T1000 (cell line): Measurements from ENCODE around the gene ZNF236.
"Not testable (repeated sequence)": the region's sequence is repeated elsewhere in the genome, so short reads cannot be mapped to it uniquely, and the experiment has no call there.

Experiments
- DNase-seq: peaks from one replicate; lab custom pipeline; 2025; ENCODE audit warnings: mixed read lengths; lab: John Stamatoyannopoulos, UW

ZNF236 gene

GRCh38 chr18:76948345-76948744, 126.0 kb downstream of the ZNF236 start:
- no peak for DNase-seq

GRCh38 chr18:76951456-76952247, 129.3 kb downstream of the ZNF236 start:
- no peak for DNase-seq

- no peak for DNase-seq
Observed at GRCh38 chr18:76952747-76953146, 130.4 kb downstream of the ZNF236 start.

- DNase-seq: no peak
Observed at GRCh38 chr18:76953156-76953555, 130.8 kb downstream of the ZNF236 start.

- no peak for DNase-seq
Observed at GRCh38 chr18:76953583-76954233, 131.4 kb downstream of the ZNF236 start.

GRCh38 chr18:76955524-76956170, 133.3 kb downstream of the ZNF236 start:
- DNase-seq: no peak

- no peak for DNase-seq
Observed at GRCh38 chr18:76956648-76957047, 134.3 kb downstream of the ZNF236 start.

- DNase-seq: no peak
Observed at GRCh38 chr18:76957384-76958355, 135.3 kb downstream of the ZNF236 start.

- no peak for DNase-seq
Observed at GRCh38 chr18:76958692-76959341, 136.5 kb downstream of the ZNF236 start.

GRCh38 chr18:76959605-76960004, 137.2 kb downstream of the ZNF236 start:
- no peak for DNase-seq

GRCh38 chr18:76960528-76961035, 138.2 kb downstream of the ZNF236 start:
- no peak for DNase-seq

- DNase-seq: no peak
Observed at GRCh38 chr18:76962851-76963250, 140.5 kb downstream of the ZNF236 start.

GRCh38 chr18:76963936-76964335, 141.6 kb downstream of the ZNF236 start:
- DNase-seq: no peak

GRCh38 chr18:76965555-76966151, 143.3 kb downstream of the ZNF236 start:
- DNase-seq: not testable (repeated sequence)

- not testable (repeated sequence) for DNase-seq
Observed at GRCh38 chr18:76967299-76967698, 144.9 kb downstream of the ZNF236 start.

GRCh38 chr18:76967721-76968472, 145.5 kb downstream of the ZNF236 start:
- no peak for DNase-seq

GRCh38 chr18:76970770-76971559, 148.6 kb downstream of the ZNF236 start:
- no peak for DNase-seq

- no peak for DNase-seq
Observed at GRCh38 chr18:76972241-76972640, 149.9 kb downstream of the ZNF236 start.
